HG03066 (cell line): Measurements from ENCODE around the gene RIPOR3.
"Not testable (repeated sequence)": the region's sequence is repeated elsewhere in the genome, so short reads cannot be mapped to it uniquely, and the experiment has no call there.

Experiments
- ATAC-seq: cut with Tn5 transposase; IDR thresholded peaks from one replicate; pipeline ENCODE4 v1.9.1; 2021; ENCODE audit warnings: low read depth; ENCODE audit not compliant: unreplicated experiment

The RIPOR3 gene

DNA sequence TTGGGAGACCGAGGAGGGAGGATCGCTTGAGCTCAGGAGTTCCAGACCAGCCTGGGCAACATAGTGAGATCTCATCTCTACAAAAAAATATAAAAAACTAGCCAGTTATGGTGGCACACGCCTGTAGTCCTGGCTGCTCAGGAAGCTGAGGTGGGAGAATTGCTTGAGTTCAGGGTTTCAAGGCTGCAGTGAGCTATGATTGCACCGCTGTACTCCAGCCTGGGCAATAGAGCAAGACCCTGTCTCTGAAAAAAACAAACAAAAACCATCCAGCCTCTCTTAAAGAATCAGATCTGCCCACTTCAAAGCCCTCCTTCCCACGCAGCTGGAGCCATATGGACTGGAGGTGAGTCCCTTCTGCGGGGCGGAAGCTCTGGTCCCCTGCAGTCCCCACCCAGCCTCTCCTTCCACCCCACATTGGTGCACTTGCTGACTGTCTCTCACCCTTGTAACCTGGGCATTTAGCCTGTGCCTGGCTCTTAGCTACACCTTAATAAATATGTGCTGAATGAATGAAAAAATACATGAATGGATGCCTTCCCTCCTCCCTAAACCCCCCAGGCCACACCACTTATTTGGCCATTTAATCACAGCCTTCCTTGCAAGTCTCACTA lies 32.9 kb upstream of the RIPOR3 start:
- no peak for ATAC-seq

DNA sequence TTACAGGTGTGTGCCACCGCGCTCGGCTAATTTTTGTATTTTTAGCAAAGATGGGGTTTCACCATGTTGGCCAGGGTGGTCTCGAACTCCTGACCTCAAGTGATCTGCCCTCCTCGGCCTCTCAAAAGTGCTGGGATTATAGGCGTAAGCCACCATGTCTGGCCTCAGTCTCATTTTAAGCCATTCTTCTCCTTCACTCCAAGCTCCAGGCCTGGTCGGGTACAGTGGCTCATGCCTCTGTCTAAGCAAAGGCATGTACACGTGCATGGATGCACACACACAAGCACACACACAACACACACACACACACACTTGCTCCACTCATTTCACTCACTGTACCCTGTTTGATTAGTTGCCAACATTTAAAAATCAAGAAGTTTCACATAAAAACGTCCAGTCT lies 32.3 kb upstream of the RIPOR3 start:
- no peak for ATAC-seq

DNA sequence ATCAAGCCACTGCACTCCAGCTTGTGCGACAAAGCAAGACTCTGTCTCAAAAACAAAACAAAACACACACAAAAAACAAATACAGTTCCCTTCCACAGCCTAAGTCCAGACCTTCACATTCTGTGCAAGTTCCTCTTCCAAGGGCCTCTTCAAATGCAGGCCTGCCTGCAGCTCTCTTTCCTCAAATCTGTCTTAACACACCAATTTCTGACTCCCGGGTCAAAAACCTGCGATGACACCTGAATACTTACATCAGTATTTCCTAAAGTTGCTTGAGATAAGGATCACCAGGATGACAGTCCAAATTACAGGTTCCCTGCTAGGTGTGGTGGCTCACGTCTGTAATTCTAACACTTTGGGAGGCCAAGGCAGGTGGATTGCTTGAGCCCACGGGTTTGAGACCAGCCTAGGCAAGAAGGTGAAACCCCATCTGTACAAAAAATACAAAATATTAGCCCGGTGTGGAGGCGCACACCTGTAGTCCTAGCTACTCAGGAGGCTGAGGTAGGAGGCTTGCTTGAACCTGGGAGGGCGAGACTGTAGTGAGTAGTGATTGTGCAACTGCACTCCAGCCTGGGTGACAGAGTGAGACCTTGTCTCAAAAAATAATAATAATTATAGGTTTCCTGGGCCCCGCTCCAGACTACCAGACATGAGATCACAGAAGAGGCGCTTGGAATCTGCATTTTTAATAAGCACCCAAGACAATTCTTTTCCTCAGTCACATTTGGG lies 31.2 kb upstream of the RIPOR3 start:
- no peak for ATAC-seq

DNA sequence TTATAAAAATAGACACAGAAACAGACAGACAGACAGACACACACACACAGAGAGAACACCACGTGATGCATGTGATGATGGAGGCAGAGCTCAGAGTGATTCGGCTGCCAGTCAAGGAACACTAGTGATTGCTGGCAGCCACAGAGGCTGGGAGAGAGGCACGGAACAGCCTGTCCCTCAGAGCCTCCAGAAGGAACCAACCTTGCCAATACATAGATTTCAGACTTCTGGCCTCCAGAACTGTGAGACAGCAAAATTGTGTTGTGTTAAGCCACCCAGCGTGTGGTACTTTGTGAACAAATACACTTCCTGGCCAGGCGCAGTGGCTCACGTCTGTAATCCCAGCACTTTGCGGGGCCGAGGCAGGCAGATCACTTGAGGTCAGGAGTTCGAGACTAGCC lies 30.5 kb upstream of the RIPOR3 start:
- no peak for ATAC-seq

DNA sequence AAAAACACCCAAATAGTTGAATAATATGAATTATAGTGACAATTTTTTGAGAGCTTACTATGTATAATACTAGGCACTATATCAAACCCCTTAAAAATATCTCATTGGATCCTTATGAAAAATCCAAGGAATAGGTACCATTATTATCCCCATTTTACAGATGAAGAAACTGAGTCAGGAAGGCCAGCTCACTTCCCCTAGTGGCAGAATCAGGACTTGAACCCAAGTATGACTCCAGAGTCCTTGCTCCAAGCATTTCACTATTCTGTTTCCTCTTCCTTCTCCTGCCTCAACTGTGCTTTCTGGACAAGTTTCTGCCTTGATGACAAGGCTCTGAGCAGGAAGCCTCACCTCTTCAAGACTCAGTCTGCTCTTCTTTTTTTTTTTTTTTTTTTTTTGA lies 29.2 kb upstream of the RIPOR3 start:
- no peak for ATAC-seq

DNA sequence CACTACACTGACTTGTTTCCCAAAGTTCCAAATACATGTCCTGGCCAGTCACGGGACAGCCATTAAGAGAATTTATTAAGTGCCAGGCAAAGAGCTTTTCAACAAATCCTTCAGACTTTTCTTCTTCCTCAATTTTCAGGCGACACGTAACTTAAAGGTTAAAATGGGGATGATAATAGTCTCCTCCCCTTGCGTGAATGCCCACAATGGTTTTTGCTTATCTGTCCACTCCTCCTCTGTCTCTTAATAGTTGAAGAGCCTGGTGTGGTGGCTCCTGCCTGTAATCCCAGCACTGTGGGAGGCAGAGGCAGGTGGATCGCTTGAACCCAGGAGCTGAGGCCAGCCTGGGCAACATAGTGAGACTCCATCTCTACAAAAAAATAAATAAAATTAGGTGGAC lies 28.7 kb upstream of the RIPOR3 start:
- ATAC-seq = no peak

DNA sequence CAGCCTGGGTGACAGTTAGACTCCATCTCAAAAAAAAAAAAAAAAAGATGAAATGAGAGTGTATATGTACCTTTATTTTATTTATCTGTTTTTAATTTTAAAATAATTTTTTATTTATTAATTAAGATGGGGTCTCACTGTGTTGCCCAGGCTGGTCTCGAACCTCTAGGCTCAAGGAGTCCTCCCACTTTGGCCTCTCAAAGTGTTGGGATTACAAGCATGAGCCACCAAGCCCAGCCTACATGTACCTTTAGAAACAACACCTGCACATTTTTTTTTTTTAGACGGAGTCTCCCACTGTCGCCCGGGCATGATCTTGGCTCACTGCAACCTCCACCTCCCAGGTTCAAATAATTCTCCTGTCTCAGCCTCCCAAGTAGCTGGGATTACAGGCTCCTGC lies 28.0 kb upstream of the RIPOR3 start:
- no peak for ATAC-seq

DNA sequence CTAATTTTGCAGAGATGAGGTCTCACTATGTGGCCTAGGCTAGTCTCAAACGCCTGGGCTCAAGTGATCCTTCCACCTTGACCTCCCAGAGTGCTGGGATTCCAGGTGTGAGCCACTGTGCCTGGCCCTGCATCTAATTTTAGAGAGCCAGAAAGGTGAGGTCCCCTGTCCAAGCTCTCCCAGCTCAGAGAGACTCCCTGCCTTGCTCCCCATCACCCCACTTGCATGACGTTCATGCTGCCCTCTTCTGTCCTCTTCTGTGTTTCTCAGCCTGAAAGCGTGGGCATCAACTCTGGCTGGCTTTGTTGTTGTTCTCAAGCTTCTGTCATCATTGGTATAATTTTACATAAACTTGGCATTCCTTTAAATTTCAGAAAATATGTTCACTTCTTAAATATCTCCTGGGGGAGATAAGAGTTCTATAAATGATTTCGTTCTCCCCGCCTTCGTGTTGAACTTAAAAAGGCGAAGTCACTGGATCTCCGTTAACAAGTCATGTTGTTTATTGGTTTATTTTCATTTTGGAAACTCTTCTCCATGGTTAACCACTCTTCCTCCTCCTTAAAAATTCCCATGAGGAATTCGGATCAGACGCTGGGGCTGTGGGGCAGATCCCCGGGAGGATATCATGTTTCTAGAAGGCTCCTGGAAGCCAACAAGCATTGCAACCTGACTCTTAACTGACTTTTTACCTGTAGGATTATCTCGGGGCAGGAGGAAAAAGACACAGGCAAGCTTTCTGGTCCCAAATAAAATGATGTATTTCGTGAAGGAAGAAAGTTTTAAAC lies 26.8 kb upstream of the RIPOR3 start:
- no peak for ATAC-seq

DNA sequence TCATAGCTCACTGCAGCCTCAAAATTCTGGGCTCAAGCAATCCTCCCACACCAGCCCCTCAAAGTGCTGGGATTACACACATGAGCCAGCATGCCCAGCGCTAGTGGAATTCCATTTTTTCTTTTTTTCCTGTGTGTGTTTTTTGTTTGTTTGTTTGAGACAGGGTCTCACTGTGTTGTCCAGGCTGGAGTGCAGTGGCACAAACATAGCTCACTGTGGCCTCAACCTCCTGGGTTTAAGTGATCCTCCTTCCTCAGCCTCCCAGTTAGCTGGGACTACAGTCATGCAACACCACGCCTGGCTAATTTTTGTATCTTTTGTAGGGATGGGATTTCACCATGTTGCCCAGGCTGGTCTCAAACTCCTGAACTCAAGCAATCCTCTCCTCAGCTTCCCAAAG lies 26.0 kb upstream of the RIPOR3 start:
- no peak for ATAC-seq

DNA sequence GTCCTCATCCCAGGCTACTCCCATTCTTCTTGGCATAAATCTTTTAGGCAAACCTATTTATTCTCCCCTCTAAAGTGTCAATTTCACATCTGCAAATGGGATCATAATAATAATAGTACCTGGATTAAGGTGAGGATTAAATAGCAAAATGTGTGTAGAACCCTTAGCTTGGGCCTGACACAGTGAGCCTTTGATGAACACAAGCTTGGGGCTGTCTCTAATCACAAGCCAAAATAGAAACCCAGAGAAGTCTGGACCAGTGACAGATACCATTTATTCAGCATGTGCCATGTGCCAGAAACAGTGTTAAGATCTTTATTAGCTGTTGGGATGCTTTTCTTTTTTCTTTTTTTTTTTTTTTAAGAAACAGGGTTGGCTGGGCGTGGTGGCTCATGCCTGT lies 25.2 kb upstream of the RIPOR3 start:
- ATAC-seq = no peak

DNA sequence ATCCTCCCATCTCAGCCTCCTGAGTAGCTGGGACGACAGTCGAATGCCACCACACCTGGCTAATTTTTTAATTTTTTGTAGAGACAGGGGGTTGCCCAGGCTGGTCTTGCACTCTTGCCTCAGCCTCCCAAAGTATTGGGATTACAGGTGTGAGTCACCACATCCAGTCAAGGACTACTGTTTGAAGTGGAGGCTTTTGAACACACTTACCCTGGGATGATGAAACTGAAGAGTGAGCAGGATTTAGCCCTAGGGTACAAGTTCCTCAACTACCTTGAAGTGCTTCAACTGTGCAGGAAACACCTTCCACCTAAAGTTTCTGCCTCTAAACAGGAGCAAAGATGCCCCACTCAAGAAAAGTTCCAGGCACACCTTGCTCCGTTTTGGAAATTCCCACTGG lies 24.4 kb upstream of the RIPOR3 start:
- no peak for ATAC-seq

DNA sequence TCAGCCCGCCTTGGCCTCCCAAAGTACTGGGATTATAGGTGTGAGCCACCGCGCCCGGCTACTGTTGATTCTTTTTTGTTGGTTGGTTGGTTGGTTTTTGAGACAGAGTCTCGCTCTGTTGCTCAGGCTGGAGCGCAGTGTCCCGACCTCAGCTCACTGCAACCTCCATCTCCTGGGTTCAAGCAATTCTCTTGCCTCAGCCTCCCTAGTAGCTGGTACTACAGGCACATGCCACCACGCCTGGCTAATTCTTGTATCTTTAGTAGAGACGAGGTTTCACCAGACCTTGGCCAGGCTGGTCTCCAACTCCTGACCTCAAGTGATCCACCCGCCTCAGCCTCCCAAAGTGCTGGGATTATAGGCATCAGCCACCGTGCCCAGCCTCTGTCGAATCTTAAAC lies 23.1 kb upstream of the RIPOR3 start:
- not testable (repeated sequence) for ATAC-seq

DNA sequence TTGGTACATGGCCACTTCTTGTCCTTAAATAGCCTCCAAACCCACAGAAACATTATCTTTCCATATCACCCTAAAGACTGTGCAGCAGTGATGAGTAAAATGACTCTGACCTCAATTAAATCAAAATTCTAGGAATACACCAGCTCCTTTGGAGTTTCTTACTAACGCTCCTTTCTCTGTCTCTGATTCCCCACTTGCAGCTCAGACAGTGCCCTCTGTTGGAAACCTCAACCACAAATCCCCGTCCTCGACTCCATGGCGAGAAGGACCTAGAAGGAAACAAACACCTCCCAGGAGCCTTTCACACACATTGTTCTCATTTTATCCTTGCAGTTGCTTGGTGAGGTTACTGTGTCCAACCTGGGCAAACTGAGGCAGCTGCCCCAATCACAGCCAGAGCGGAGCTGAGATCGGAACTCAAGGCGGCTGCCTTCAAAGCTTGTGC lies 22.3 kb upstream of the RIPOR3 start:
- no peak for ATAC-seq

DNA sequence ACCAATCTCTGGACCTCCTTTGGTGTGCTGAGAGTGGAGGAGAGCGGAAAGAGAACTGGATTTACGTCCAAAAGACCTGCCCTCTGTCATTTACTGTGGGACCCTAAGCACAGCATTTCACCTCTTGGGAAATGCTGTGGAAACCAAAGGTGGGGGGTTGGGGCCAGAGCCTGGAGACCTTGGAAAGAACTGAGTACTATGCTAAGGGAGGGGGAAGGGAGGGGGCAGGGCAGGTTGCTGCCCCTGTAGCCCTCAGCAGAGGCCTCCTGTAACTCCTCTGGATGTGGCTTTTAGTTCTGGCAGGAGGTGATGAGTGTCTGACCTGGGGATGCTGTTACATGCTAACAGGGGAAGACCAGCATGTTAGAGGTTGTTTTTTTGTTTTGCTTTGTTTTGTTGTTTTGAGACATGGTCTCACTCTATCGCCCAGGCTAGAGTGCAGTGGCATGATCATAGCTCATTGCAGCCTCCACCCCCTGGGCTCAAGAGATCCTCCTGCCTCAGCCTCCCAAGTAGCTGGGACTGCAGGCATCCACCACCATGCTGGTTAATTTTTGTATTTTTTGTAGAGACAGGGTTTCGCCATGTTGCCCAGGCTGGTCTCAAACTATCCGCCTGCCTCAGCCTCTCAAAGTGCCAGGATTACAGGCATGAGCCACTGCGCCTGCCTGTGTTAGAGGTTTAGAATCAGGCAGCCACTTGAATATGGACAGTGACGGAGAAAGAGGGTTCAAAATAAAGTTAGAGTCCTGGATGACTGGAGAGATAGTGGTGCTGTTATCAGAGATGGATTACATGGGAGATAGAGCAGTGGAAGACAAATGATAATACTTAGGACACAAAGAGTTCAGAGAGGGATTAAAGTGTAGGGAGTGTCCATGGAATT lies 21.7 kb upstream of the RIPOR3 start:
- ATAC-seq = no peak

DNA sequence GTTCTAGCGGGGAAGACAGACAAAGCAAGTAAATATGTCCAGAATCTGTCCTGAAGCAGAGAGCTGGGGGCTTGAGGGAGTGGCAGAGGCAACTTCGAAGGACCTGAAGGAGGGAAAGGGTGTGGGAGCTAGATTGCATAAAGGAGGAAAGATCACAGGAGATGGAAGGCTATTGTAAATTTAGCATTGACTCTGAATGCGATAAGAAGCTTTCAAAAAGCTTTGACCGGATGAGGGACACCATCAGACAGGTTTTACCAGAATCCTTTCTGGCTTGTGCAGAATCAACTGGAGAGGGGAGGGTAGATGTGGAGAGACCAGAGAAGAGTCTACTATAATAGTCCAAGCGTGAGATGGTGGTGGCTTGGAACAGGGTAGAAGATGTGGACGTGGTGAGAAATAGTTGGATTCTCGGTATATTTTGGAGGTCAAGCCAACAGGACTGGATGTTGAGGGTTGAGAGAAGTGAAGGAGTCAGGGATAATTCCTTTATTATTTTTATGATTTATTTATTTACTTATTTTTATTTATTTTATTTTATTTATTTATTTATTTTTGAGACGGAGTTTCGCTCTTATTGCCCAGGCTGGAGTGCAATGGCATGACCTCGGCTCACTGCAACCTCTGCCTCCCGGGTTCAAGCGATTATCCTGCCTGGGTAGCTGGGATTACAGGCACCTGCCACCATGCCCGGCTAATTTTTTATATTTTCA lies 19.9 kb upstream of the RIPOR3 start:
- no peak for ATAC-seq

DNA sequence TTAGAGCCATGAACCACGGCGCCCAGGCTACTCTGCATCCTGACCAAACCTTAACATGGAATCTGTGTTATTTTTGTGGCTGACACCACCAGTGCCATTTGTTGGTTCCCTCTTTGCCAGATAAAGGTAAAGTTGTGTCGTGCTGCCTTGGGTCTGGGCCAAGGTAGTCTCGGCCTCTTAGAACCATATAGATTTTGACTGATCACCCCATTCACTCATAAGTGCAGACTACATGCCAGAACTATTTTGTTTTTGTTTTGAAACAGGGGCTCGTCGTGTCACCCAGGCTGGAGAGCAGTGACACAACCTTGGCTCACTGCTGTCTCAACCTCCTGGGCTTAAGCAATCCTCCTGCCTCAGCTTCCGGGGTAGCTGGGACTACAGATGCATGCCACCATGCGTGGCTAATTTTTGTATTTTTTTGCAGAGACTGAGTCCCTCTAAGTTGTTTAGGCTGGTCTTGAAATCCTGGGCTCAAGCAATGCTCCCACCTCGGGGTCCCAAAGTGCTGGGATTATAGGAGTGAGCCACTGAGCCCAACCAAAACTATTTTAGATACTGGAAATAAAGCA lies 19.2 kb upstream of the RIPOR3 start:
- ATAC-seq = no peak

DNA sequence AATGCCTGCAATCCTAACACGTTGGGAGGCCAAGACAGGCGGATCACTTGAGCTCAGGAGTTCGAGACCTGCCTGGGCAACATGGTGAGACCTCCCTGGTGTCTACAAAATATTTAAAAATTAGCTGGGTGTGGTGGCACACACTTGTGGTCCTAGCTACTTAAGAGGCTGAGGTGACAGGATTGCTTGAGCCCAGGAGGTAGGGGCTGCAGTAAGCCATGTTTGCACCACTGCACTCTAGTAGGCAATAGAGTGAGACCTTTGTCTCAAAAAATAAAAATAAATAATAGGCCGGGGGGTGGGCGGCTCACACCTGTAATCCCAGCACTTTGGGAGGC lies 18.3 kb upstream of the RIPOR3 start:
- no peak for ATAC-seq

DNA sequence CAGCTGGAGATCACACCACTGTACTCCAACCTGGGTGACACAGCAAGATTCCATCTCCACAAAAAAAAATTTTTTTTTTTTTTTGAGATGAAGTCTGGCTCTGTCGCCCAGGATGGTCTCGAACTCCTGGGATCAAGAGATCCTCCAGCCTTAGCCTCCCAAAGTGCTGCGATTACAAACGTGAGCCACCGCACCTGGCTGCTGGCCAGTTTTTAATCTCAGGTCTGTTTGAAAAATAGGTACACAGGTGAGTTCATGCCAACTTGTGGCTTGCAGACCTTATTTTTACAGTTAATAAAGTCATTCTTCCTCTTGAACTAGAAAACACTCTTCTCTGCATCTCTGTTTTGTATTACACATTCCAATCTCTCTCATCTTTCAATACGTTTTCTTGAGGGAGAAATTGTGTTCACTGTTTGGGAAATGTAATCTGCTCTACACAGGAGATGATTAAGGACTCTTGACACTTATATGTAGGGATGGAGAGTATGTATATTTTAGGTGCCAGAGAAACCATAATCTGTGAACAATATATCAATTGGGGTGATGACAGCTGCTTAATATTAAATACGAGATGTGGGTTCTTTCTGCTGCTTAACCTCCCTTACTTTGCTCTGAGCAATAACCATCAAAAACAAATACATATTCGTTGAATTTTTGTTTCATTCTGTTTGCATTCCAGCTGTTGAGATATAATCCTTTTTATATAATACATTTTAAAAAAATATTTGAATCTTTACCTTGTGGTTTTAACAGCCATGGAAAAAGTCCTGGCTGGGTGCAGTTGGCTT lies 17.7 kb upstream of the RIPOR3 start:
- no peak for ATAC-seq

DNA sequence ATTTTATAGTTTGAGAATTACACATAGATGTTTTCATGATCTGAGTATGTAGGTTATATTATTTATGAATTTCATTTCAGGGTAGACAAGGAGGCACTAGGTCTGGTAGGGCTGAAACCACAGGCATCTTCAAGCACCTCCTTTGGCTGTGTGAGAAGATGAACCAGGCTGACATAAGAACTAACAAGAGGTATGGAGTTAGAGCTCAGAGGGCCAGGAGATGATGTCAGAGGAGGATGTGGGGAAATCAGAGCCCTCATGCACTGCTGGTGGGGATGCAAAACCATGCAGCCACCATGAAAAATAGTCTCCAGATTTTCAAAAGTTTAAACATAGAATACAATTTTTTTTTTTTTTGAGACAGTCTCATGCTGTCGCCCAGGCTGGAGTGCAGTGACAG lies 13.6 kb upstream of the RIPOR3 start:
- no peak for ATAC-seq
